GDM1 (cell line): ENCODE results near the gene GPRC5B.

ENCODE experiments used
- DNase-seq: peaks from one replicate; lab custom pipeline; 2025; lab: John Stamatoyannopoulos, UW

Gene GPRC5B

DNA sequence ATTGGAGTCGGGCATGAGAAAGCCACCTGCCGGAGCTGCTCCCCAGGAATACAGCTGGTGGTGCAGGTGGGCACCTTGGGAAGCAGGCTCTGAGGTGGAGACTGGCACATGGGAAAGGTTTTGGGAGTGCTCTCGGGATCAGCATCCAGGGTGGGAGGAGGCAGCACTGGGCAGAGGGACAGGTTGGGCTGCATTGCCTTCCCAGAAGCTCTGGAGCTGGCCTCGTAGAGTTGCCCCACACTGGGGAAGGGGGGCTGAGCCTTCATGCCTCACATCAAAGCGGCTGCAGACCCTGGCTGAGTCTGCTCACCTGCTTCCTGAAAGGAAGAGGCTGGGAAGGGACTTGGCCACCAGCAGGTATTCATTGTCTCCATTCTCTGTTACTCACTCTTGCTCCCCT is 13.5 kb upstream of the GPRC5B start:
- DNase-seq = no peak

GRCh38 chr16:19896951-19897350 is 12.3 kb upstream of the GPRC5B start:
- no peak for DNase-seq

- DNase-seq = no peak
These were observed 9.9 kb upstream of the GPRC5B start for GRCh38 chr16:19894586-19894985.

DNA sequence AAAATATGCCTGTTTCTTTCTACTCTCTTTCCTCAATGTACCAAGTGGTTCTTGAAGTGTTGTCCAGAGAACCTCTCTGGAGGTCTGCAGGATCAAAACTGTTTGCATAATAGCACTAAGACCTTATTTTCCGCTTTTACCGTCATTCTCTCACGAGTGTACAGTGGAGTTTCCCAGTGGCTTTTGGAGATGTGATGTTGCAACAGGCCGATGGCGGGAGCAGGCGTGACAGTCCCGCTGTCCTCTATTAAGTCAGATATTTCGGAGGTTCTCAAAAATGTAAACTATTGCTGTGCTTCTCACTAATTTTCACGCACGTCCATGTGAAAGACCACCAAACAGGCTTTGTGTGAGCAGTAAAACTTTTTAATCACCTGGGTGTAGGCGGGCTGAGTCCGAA is 8.3 kb upstream of the GPRC5B start:
- DNase-seq = no peak

GRCh38 chr16:19890901-19891300 is 6.3 kb upstream of the GPRC5B start:
- no peak for DNase-seq

DNA sequence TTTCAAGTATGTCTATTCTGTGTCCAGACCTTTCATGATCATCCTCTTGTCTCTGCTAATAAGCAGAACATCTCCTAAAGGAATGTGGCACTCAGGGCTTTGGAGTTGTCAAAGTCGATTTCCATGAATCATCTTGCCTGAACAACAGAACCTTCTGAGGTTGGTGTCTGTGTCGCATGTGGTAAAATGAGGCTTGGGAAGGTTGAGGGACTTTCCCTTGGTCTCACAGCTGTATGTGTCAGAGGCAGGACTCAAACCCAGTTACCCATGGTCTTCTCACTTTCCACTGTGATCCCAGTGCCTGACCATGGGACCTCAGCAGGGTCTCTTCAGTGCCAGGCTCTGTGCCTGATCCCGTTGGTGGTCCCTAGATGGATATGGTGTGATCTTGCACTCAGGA is 4.2 kb upstream of the GPRC5B start:
- DNase-seq = no peak

- DNase-seq = peak; percentile 52
These were observed 1.7 kb upstream of the GPRC5B start for GRCh38 chr16:19886073-19886941.

GRCh38 chr16:19885451-19886072 is 914 bp upstream of the GPRC5B start:
- DNase-seq = no peak

GRCh38 chr16:19883966-19884485 is 622 bp downstream of the GPRC5B start:
- DNase-seq = no peak

DNA sequence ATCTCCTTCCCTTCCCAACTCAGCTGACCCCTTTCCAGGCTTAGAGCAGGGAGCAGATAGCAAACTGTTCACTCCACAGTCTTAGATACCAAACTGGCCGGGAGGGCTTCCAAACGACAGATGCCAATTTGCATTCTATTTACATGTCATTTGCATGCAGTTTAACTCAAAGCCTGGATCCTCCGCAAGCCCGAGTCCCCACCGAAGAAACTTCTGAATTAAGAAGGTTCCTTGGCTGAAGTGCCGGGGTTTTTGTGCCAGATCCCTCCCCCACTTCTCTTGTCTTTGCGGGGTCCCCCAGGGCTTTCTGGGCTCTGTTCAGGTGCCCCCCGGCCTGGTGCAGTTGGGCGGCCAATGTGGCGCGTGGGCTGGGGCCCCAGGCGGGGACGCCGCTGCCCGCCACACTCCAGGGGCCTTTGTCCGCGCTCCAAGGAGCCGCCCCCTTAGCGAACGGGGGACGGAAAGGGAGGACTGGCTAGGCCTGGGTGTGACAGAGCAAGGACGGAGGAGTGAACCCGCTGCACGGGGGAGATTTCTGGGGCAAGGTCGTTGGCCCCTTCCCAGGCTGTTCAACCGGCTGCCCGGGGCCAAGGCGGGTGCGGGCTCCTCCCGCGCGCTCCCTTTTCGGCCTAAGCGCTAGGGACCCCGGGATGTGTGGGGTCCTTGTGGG is 1.2 kb downstream of the GPRC5B start:
- DNase-seq = no peak

DNA sequence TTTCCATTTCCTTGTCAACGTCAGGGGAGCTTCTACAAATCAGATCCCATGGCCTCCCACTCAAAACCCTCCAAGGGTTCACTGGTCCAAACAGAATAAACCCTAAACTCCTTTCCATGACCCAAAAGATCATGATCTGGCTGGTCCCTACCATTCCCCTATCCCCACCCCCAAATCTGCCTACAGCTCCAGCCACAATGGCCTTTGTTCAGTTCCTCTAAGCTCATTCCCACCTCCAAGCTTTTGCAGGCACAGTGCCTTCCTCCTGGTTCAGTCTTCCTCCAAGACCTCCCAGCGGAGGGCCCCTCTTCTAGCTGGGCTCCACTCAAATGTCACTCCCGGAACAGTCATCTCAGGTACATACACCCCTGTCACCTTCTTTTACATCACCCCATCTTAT is 2.0 kb downstream of the GPRC5B start:
- no peak for DNase-seq

DNA sequence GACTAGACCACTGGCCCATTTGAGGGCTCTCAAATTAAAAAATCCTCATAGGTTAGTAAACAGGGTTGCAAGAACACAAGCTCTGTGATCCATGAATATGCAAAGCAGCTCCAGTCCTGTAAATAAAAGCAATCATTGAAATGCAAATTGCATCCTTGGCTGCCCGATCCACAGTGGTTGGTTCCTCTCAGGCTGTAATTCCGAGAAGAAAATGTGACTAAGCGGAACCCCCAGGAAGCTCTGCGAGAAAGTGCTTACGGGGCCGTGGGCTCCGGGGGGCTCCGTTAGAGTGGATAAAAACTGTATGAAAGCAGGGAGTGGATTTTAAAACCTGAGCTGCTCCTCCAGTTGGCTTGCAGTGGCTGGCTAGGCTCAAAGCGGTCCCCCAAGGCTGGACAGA is 2.5 kb downstream of the GPRC5B start:
- DNase-seq = no peak

GRCh38 chr16:19881783-19882182 is 2.9 kb downstream of the GPRC5B start:
- DNase-seq = no peak

GRCh38 chr16:19881028-19881427 is 3.6 kb downstream of the GPRC5B start:
- DNase-seq = no peak

- DNase-seq = no peak
These were observed 5.3 kb downstream of the GPRC5B start for GRCh38 chr16:19879241-19879792.

DNA sequence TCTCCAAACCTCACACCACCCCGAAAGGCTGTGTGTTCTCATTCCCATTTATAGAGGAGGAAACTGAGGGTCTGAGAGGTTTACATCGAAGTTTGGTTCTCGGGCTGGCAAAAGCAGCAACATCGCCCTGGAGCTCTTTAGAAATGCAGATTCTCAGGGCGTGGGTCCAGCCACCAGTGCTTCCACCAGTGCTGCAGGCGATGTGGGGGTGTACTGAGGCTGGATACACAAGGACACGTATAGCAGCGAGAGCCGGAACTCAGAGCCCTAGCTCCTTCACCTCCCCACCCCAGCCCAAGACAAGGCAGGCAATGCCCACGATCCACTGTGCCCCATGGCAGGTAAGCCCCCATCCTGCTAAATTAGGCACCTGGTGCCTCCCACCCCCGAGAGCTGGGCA is 5.9 kb downstream of the GPRC5B start:
- no peak for DNase-seq

- no peak for DNase-seq
These were observed 8.1 kb downstream of the GPRC5B start for GRCh38 chr16:19876501-19877059.

DNA sequence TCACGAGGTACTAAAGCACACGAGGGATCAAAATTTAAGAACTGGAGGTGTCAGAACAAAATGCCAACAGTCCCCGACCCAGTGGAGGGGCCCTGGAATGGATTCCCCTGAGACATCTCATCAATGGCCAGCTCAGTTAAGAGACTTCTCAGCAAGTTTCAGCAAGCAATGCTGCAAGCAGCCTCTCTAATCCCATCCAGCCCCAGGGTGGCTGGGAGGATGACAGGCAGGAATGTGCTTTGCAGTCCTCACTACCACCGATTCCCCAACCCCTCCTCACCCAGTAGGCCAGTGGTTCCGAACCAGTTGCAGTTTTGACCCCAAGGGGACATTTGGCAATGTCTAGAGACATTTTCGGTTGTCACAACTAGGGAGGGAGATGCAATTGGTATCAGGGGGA is 8.7 kb downstream of the GPRC5B start:
- no peak for DNase-seq

DNA sequence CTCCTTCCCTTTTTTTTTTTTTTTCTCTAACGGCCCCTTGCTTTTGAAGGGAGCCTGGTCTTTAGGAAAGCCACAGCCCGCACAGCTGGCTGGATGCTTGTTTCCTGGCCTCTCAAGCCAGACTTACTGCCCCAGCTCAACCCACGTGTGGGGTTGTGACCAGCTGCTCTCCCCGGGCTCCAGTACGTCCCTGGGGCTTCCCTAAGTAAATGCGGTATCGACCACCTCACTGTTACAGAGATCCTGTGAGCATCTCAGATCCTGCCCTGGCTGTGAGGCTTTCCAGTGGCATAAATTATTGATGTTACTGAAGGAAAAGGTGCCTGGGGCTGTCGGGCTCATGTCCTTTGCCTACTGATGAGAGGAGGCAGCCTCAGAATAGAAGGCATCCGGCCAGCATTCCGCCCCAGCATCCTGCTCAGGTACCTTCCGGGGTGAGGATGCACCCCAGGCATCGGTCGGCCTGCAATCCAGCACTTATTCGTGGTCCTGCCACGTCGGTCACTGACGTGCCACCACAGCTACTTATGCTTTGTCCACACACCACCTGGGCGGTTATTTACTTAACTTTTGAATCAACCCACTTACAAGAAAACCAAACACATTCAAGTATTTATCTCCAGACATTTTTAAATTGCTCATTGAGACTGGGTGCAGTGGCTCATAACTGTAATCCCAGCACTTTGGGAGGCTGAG is 9.6 kb downstream of the GPRC5B start:
- DNase-seq = no peak

DNA sequence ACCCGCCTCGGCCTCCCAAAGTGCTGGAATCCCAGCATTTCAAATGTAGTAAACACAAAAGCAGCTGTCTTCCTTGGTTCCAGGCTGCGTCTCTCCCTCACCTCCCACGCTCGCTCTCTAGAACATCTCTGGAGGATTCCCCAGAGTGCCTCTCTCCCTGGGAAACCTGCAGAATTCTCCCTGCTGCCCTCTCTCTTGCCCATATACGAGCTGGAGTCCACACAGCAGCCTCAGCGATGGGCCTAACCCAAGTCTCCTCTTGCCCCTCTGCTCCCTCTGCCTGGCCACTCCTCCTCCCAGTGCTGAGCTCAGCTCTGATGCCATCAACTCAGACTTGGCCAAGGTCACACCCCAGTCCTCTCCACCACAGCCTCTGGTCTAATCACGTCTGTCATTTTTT is 10.6 kb downstream of the GPRC5B start:
- no peak for DNase-seq

DNA sequence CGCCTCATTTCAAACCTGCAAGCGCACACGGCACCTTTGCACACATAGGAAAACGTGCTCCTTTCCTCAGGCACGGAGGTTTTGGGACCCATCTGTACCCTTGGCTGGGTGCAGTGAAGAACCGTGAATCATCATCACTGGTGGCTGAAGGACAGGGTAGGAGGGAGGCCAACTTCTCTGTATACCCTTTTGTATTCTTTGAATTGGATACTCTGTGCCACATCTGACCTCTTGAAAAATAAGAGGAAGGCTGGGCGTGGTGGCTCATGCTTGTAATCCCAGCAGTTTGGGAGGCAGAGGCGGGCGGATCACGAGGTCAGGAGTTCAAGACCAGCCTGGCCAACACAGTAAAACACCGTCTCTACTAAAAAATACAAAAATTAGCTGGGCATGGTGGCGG is 11.7 kb downstream of the GPRC5B start:
- DNase-seq = no peak
